GM03348 (cell line): ENCODE measurements around the gene CERS3.

Source experiments
- DNase-seq: peaks from one replicate; pipeline ENCODE4 v3.0.0; 2012; ENCODE audit warnings: low spot score

Gene CERS3

GRCh38 chr15:100529556-100529955 is 806 bp upstream of the CERS3 start:
- DNase-seq, result no peak

GRCh38 chr15:100526027-100526481 is 2.7 kb downstream of the CERS3 start:
- no peak for DNase-seq

DNA sequence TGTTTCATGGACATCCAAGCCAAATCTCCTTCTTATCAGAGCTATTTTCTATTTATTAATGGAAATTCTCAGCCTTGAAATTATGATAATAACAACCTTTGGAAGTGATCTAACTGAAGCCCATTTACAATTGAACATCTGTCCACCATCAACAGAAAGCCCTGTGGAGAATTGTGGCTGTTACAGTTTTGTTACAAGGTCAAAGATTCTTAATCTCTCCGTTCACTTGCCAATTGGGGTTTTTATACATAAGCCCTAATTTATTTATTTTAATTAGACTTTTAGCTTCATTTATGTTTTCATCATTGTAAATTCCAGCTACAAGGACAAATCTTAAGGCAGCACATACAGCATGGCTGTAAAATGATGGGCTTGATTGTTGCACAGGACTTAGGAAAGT is 3.3 kb downstream of the CERS3 start:
- no peak for DNase-seq

GRCh38 chr15:100524326-100524725 is 4.4 kb downstream of the CERS3 start:
- DNase-seq, result no peak

DNA sequence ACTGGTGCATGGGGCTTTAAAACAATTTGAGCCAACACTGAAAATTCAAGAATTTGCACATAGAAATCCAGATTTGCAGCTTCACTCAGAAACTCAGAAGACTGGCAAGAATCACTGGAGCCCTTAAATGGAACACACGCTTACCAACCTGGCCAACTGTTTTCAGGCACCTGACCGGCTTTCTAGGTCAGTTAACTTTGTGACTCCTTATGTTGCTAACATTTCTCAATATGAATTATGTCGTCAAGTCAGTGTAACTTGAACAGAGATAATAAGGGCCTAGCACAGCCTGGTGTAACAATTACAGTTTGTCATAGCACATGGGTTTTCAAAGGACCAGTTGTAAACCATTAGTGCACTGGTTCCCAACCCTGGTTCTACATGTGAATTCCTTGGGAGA is 6.8 kb downstream of the CERS3 start:
- DNase-seq, result no peak

GRCh38 chr15:100520132-100520921 is 8.4 kb downstream of the CERS3 start:
- DNase-seq, result no peak

- no peak for DNase-seq
Measured at GRCh38 chr15:100517846-100518245, 10.9 kb downstream of the CERS3 start.

GRCh38 chr15:100516643-100517512 is 11.9 kb downstream of the CERS3 start:
- no peak for DNase-seq

DNA sequence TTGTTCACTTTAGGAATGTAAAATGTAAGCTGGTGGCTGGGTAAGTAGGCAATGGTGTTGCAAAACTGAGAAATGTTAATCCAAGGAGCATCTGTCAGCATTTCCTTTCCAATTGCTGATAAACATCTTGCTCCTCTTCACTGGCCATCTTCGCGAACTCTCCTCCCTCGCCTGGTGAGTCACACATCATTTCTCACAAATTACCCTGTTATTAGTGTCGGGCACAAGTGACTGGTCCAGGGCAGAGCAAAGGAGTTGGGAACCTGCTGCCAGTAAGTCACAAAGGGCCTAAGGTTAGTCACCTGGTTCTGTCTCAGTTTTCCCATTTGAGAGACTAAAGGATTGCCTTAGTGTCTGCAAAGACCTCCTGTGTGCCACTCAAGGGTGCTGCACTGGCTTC is 13.0 kb downstream of the CERS3 start:
- no peak for DNase-seq

DNA sequence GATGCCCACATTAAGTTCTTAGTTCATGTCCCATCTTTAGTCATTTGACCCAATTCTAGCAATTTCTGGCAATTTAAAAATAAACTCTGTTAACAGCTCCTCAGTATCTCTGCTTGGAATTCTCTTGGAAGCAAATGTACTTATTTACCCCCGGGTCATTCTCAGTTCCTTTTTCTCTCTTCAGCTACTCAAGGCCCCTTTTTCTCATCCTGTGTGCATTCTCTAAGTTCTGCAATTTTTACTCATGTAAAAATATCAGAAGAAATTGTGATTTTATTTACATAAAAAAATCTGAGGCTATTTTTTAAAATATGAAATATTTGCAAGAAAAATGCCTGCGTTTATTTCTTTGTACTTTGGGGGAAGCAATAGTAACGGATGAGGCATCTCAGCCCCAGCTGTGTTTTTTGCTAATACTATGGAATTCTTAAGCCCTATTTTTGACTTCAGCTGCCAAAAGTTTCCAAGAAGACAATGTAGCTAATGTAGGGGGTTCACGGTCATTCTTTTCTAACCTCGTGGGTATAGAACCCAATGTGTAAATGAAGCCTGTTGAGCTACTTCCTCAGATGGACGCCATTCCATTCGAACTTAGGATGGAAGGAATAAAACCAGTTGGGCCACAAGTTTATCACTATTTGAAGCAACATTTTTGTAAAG is 20.0 kb downstream of the CERS3 start:
- DNase-seq, result no peak

DNA sequence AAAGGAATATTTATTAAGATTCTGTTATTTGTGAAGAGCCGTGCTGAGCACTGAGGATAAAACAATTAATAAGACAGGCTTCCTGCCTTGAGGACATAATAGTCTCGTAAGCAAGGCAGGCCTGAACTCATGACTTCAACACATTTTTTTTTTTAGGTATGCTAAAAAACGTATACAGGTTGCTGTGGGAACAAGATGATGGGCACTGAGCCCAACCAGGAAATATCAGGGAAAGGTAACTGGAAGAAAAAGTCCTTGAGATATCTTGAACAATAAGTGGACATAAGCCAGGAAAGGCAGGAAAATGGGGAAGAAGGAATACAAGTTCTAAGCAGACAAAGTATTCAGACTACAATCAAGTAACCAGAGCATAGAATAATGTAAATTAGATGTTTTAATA is 26.1 kb downstream of the CERS3 start:
- no peak for DNase-seq

GRCh38 chr15:100501117-100501516 is 27.6 kb downstream of the CERS3 start:
- no peak for DNase-seq

GRCh38 chr15:100500226-100500990 is 28.3 kb downstream of the CERS3 start:
- DNase-seq, result no peak

DNA sequence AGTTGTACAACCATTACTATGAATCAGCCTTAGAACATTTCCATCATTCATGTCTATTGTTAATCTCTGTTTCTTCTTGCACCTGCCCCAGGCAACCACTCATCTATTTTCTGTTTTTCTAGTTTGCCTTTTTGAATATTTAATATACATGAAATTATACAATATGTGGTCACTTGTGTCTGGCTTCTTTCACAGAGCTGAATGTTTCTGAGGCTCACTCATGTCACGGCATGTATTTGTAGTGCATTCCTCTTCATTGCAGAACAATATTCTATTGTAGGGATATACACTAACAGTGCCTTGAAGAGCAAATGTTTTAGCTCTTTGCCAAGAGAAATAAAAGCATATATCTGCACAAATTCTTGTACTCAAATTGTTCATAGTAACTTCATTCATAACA is 32.9 kb downstream of the CERS3 start:
- DNase-seq, result no peak

- DNase-seq, result no peak
Measured at GRCh38 chr15:100493213-100493612, 35.5 kb downstream of the CERS3 start.

GRCh38 chr15:100484443-100484842 is 44.3 kb downstream of the CERS3 start:
- DNase-seq, result no peak

DNA sequence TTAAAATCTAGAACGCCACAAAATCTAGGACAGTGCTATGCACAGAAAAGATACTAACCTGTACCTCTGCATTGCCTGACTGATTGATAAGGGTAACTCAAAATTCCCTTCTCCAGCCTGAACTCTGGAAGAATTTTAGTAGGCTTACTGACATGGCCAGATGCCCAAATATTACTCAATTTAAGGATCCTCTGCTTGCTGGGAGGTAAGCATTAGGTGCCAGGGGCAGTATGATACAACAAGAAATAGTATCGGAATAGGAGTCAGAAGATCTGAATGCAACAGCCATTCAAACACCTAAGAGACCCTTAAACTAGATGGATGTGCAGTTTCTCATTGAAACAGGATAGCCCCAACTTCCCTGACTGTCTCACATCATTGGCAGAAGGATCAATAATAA is 45.4 kb downstream of the CERS3 start:
- DNase-seq, result no peak

GRCh38 chr15:100476805-100477204 is 51.9 kb downstream of the CERS3 start:
- no peak for DNase-seq

- no peak for DNase-seq
Measured at GRCh38 chr15:100472736-100473135, 56.0 kb downstream of the CERS3 start.

- no peak for DNase-seq
Measured at GRCh38 chr15:100471933-100472332, 56.8 kb downstream of the CERS3 start.

DNA sequence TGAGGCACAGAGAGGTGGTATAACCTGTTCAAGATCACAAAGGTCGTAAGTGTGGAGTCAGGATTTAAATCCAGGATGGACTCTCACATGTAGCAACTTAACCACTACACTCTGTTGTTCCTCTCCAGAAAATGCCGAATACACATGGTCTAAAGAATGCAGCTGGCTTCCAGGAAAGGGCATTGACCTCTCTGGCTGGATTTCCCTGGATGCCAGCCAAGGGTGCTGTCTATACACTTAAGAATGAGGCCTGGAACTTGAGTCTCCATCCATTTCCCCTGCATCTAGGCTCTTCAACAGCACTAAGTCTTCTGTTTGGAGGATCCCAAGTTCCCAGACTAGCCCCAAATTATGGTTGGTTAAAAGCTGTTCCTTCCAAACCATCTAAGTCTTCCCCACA is 60.5 kb downstream of the CERS3 start:
- DNase-seq, result no peak

DNA sequence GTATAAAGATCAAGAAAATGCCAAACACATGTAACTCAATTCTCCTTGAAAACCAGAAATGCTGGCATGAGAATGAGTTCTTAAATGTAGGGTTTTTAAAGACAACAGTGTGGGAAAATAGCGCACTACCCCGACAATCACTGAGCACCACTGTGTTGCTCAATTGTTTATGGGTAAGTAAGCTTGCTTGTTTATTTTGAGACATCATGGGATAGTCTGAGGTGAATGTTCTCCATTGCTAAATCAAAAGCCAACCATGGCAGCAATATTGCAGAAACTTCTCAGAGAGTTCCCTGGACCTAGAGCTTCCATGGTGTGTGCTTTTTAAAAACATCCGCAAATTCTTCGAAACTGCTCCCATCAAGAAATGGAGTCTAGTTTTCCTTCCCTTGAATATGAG is 62.7 kb downstream of the CERS3 start:
- no peak for DNase-seq
